ENCODE results near the gene TOM1L1. TPM values are rescaled to one million over a fixed set of nuclear protein-coding genes. Genes with fewer than 3 reads are reported as not detected.

Gene TOM1L1
- total RNA-seq, 6 donors from 2014 or later, result 25.1 to 64.1 (median 35.1) TPM

GRCh38 chr17:54977744-54978143 lies 77.1 kb downstream of the TOM1L1 start:
- no peak for DNase-seq
- peaks cover 0 to 6% (median 0%) of the 10 kb centered on the region in 4 donors for H3K4me1 ChIP-seq
- ATAC-seq (ENCODE audit: low FRiP score in 2 of 2), result no peak
- H3K9me3 ChIP-seq, result peaks cover 0 to 6% (median 0%) of the 10 kb centered on the region in 4 donors
- H3K27me3 ChIP-seq, result no peaks in the 10 kb centered on the region
- H3K4me3 ChIP-seq, result no peak overlapping the region
- H3K36me3 ChIP-seq, result no peaks in the 10 kb centered on the region
- no peak for TF ChIP-seq POLR2A (IDR thresholded peaks at IDR 0.05)
- TF ChIP-seq EP300 (IDR thresholded peaks at IDR 0.05), result no peak
- TF ChIP-seq, protein P1, sequence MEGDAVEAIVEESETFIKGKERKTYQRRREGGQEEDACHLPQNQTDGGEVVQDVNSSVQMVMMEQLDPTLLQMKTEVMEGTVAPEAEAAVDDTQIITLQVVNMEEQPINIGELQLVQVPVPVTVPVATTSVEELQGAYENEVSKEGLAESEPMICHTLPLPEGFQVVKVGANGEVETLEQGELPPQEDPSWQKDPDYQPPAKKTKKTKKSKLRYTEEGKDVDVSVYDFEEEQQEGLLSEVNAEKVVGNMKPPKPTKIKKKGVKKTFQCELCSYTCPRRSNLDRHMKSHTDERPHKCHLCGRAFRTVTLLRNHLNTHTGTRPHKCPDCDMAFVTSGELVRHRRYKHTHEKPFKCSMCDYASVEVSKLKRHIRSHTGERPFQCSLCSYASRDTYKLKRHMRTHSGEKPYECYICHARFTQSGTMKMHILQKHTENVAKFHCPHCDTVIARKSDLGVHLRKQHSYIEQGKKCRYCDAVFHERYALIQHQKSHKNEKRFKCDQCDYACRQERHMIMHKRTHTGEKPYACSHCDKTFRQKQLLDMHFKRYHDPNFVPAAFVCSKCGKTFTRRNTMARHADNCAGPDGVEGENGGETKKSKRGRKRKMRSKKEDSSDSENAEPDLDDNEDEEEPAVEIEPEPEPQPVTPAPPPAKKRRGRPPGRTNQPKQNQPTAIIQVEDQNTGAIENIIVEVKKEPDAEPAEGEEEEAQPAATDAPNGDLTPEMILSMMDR (IDR thresholded peaks at IDR 0.05), result no peak
- TF ChIP-seq POLR2AphosphoS5 (IDR thresholded peaks at IDR 0.05), result no peak
- H3K27ac ChIP-seq, result no peak overlapping the region
- 93 to 98% methylated on average over 2 of the region's 2 CpGs for WGBS, 2 donors

DNA sequence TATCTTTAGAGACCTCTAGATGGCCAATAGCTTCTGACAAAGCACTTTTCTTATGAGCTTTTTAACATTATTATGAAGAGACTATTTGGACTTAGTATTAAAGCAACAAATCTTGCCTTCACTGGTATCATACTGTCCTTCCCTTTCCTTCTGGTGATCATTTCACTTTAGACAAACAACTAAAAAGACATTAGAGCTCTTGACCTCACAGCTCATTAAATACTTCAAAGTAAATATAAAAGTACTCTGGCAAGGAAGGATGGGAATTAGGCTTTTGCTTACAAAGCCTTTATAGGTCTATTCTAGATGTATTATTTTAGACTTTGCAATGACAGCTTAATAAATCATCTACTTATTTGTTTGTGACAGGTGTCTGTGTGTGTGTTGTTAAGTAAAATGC lies 79.0 kb downstream of the TOM1L1 start:
- ATAC-seq (ENCODE audit: low FRiP score in 2 of 2), result no peak
- DNase-seq, result no peak
- no peak for TF ChIP-seq EP300 (IDR thresholded peaks at IDR 0.05)
- TF ChIP-seq, protein P1 (IDR thresholded peaks at IDR 0.05), result no peak
- no peak for TF ChIP-seq POLR2AphosphoS5 (IDR thresholded peaks at IDR 0.05)
- no peak for TF ChIP-seq POLR2A (IDR thresholded peaks at IDR 0.05)
- Histone ChIP-seq H3K27me3 (no peaks in the 10 kb centered on the region), H3K9me3 (peaks cover 0 to 6% (median 0%) of the 10 kb centered on the region in 4 donors), H3K27ac (peak overlapping the region in 3 of 4 donors; percentile 24 to 44 (median 36)), H3K4me3 (no peak overlapping the region), H3K4me1 (peaks cover 0 to 6% (median 0%) of the 10 kb centered on the region in 4 donors), H3K36me3 (no peaks in the 10 kb centered on the region)

GRCh38 chr17:54980375-54980774 lies 79.7 kb downstream of the TOM1L1 start:
- WGBS, 2 donors, result 88 to 94% methylated on average over 3 of the region's 3 CpGs

GRCh38 chr17:54982399-54982798 lies 81.7 kb downstream of the TOM1L1 start:
- TF ChIP-seq POLR2AphosphoS5 (IDR thresholded peaks at IDR 0.05) (peak in 1 of 2 donors; percentile 17), POLR2A (IDR thresholded peaks at IDR 0.05) (no peak), EP300 (IDR thresholded peaks at IDR 0.05) (peak in 1 of 4 donors; percentile 53)
- TF ChIP-seq, protein P1 (IDR thresholded peaks at IDR 0.05), result no peak
- ATAC-seq (ENCODE audit: low FRiP score in 2 of 2), result no peak
- Histone ChIP-seq H3K4me1 (no peaks in the 10 kb centered on the region), H3K4me3 (no peak overlapping the region), H3K27ac (peak overlapping the region in 3 of 4 donors; percentile 13 to 35 (median 34)), H3K36me3 (peaks cover 0 to 2% (median 0%) of the 10 kb centered on the region in 4 donors), H3K27me3 (no peaks in the 10 kb centered on the region), H3K9me3 (peaks cover 0 to 6% (median 0%) of the 10 kb centered on the region in 4 donors)
- DNase-seq, result no peak

More at GRCh38 chr17:54980375-54980774, 79.7 kb downstream of the TOM1L1 start:
- H3K27ac ChIP-seq, result no peak overlapping the region
- no peak overlapping the region for H3K4me3 ChIP-seq
- H3K27me3 ChIP-seq, result no peaks in the 10 kb centered on the region
- peaks cover 0 to 6% (median 0%) of the 10 kb centered on the region in 4 donors for H3K4me1 ChIP-seq
- TF ChIP-seq, protein P1 (IDR thresholded peaks at IDR 0.05), result no peak
- TF ChIP-seq POLR2A (IDR thresholded peaks at IDR 0.05) (no peak), POLR2AphosphoS5 (IDR thresholded peaks at IDR 0.05) (no peak), EP300 (IDR thresholded peaks at IDR 0.05) (no peak)
- ATAC-seq (ENCODE audit: low FRiP score in 2 of 2) (no peak), DNase-seq (no peak)
- H3K9me3 ChIP-seq, result peaks cover 0 to 6% (median 0%) of the 10 kb centered on the region in 4 donors
- H3K36me3 ChIP-seq, result no peaks in the 10 kb centered on the region

GRCh38 chr17:54983260-54983659 lies 82.6 kb downstream of the TOM1L1 start:
- Histone ChIP-seq H3K4me3 (no peak overlapping the region), H3K4me1 (no peaks in the 10 kb centered on the region), H3K27ac (peak overlapping the region in 2 of 4 donors; percentile 13 to 34), H3K9me3 (peaks cover 0 to 6% (median 0%) of the 10 kb centered on the region in 4 donors), H3K36me3 (peaks cover 0 to 2% (median 0%) of the 10 kb centered on the region in 4 donors), H3K27me3 (no peaks in the 10 kb centered on the region)
- no peak for ATAC-seq (ENCODE audit: low FRiP score in 2 of 2)
- TF ChIP-seq, protein P1 (IDR thresholded peaks at IDR 0.05), result no peak
- no peak for DNase-seq
